ENCODE measurements around the gene ROMO1. TPM values are rescaled to one million over a fixed set of nuclear protein-coding genes. Genes with fewer than 3 reads are reported as not detected.
A peak's percentile ranks its signal among the peaks of the same experiment; 100 is the strongest.

ROMO1 gene
- total and polyA plus RNA-seq, 3 experiments from 2014 or later: 108 to 358 (median 117) TPM

- Histone ChIP-seq H3K27me3 (ENCODE audit: insufficient read depth, low read length, poor library complexity, severe bottlenecking) (no peaks in the 10 kb centered on the region), H3K36me3 (ENCODE audit: insufficient read depth, low read length) (peaks cover 84% of the 10 kb centered on the region), H3K4me1 (ENCODE audit: insufficient read depth, low read length) (peaks cover 22% of the 10 kb centered on the region), H3K9me3 (ENCODE audit: low read length) (no peaks in the 10 kb centered on the region), H3K27ac (ENCODE audit: low read depth, low read length) (no peak overlapping the region), H3K4me3 (ENCODE audit: low read length) (no peak overlapping the region)
- H3K36me3 Mint-ChIP-seq: peaks cover 12 to 89% (median 21%) of the 10 kb centered on the region in 3 donors
- H3K27me3 Mint-ChIP-seq: no peaks in the 10 kb centered on the region
- H3K4me3 Mint-ChIP-seq: no peak overlapping the region
- no peaks in the 10 kb centered on the region for H3K9me3 Mint-ChIP-seq
- DNase-seq: no peak
- H3K27ac Mint-ChIP-seq: peak overlapping the region in 2 of 8 donors; percentile 7 to 31
- H3K4me1 Mint-ChIP-seq: peaks cover 48 to 65% (median 61%) of the 10 kb centered on the region in 3 donors
- ChIA-PET CTCF (interaction anchor here (1.7 kb wide), 1 partner anchor 50 kb away, joined by 4 read pairs; no protein-coding TSS in a partner anchor), POLR2A (interaction anchor here (0.6 to 0.9 kb wide), 2 partner anchors 15 to 21 kb away, joined by 3 read pairs; partner anchors contain the start of gene RBM39)
Observed at GRCh38 chr20:35726842-35727711, 27.9 kb downstream of the ROMO1 start.

- no peak for DNase-seq
- Mint-ChIP-seq H3K4me1 (peaks cover 56 to 71% (median 71%) of the 10 kb centered on the region in 3 donors), H3K9me3 (no peaks in the 10 kb centered on the region), H3K27me3 (peaks cover 0 to 3% of the 10 kb centered on the region in 2 donors), H3K36me3 (peaks cover 12 to 89% (median 27%) of the 10 kb centered on the region in 3 donors), H3K27ac (peak overlapping the region in 2 of 8 donors; percentile 39 to 73), H3K4me3 (peak overlapping the region in 1 of 7 donors; percentile 24)
- Histone ChIP-seq H3K9me3 (ENCODE audit: low read length) (no peaks in the 10 kb centered on the region), H3K36me3 (ENCODE audit: insufficient read depth, low read length) (peaks cover 90% of the 10 kb centered on the region), H3K4me1 (ENCODE audit: insufficient read depth, low read length) (peaks cover 44% of the 10 kb centered on the region), H3K4me3 (ENCODE audit: low read length) (no peak overlapping the region), H3K27me3 (ENCODE audit: insufficient read depth, low read length, poor library complexity, severe bottlenecking) (no peaks in the 10 kb centered on the region), H3K27ac (ENCODE audit: low read depth, low read length) (no peak overlapping the region)
- ChIA-PET POLR2A (interaction anchor here (2.2 kb wide), 1 partner anchor 13 kb away, joined by 7 read pairs; the partner anchor contains the start of gene RBM39), CTCF (interaction anchor here (0.9 to 1.9 kb wide), 2 partner anchors 13 to 18 kb away, joined by 3 to 7 read pairs; partner anchors contain the start of gene RBM39)
Observed at GRCh38 chr20:35729283-35729807, 30.1 kb downstream of the ROMO1 start.

- Mint-ChIP-seq H3K27me3 (peaks cover 0 to 3% of the 10 kb centered on the region in 2 donors), H3K4me1 (peaks cover 60 to 72% (median 71%) of the 10 kb centered on the region in 3 donors), H3K4me3 (peak overlapping the region in 4 of 7 donors; percentile 38 to 57 (median 44)), H3K27ac (peak overlapping the region in 4 of 8 donors; percentile 39 to 73 (median 62)), H3K9me3 (no peaks in the 10 kb centered on the region), H3K36me3 (peaks cover 9 to 89% (median 26%) of the 10 kb centered on the region in 3 donors)
- no peaks in the 10 kb centered on the region for H3K9me3 ChIP-seq (ENCODE audit: low read length)
- no peaks in the 10 kb centered on the region for H3K27me3 ChIP-seq (ENCODE audit: insufficient read depth, low read length, poor library complexity, severe bottlenecking)
- no peak overlapping the region for H3K27ac ChIP-seq (ENCODE audit: low read depth, low read length)
- no peak overlapping the region for H3K4me3 ChIP-seq (ENCODE audit: low read length)
- POLR2A ChIA-PET: interaction anchor here (2.2 kb wide), 1 partner anchor 12 kb away, joined by 7 read pairs; the partner anchor contains the start of gene RBM39
- H3K36me3 ChIP-seq (ENCODE audit: insufficient read depth, low read length): peaks cover 89% of the 10 kb centered on the region
- CTCF ChIA-PET: interaction anchor here (1.1 to 1.9 kb wide), 2 partner anchors 10 to 12 kb away, joined by 4 to 7 read pairs; partner anchors contain the start of gene RBM39
- peaks cover 51% of the 10 kb centered on the region for H3K4me1 ChIP-seq (ENCODE audit: insufficient read depth, low read length)
- no peak for DNase-seq
Observed at GRCh38 chr20:35729836-35730582, 30.8 kb downstream of the ROMO1 start.

- no peak for DNase-seq
- POLR2A ChIA-PET: interaction anchor here (0.6 to 2.2 kb wide), 3 partner anchors 8 to 23 kb away, joined by 3 to 7 read pairs (median 3); partner anchors contain the start of gene RBM39
- peaks cover 62 to 75% (median 75%) of the 10 kb centered on the region in 3 donors for H3K4me1 Mint-ChIP-seq
- no peaks in the 10 kb centered on the region for H3K9me3 Mint-ChIP-seq
- H3K36me3 Mint-ChIP-seq: peaks cover 5 to 89% (median 25%) of the 10 kb centered on the region in 3 donors
- peak overlapping the region in 3 of 7 donors; percentile 41 to 57 (median 51) for H3K4me3 Mint-ChIP-seq
- no peaks in the 10 kb centered on the region for H3K9me3 ChIP-seq (ENCODE audit: low read length)
- peaks cover 90% of the 10 kb centered on the region for H3K36me3 ChIP-seq (ENCODE audit: insufficient read depth, low read length)
- H3K27ac ChIP-seq (ENCODE audit: low read depth, low read length): no peak overlapping the region
- H3K4me1 ChIP-seq (ENCODE audit: insufficient read depth, low read length): peaks cover 59% of the 10 kb centered on the region
- CTCF ChIA-PET: interaction anchor here (1.1 to 1.9 kb wide), 2 partner anchors 9 to 11 kb away, joined by 4 to 7 read pairs; partner anchors contain the start of gene RBM39
- no peak overlapping the region for H3K27ac Mint-ChIP-seq
- H3K27me3 ChIP-seq (ENCODE audit: insufficient read depth, low read length, poor library complexity, severe bottlenecking): no peaks in the 10 kb centered on the region
- no peak overlapping the region for H3K4me3 ChIP-seq (ENCODE audit: low read length)
- H3K27me3 Mint-ChIP-seq: peaks cover 0 to 3% of the 10 kb centered on the region in 2 donors
Observed at GRCh38 chr20:35730583-35731468, 31.6 kb downstream of the ROMO1 start.

GRCh38 chr20:35731469-35731788, 32.2 kb downstream of the ROMO1 start:
- ChIA-PET POLR2A (interaction anchor here (0.6 to 2.2 kb wide), 3 partner anchors 9 to 24 kb away, joined by 3 to 7 read pairs (median 3); partner anchors contain the start of gene RBM39), CTCF (interaction anchor here (1.1 kb wide), 1 partner anchor 8 kb away, joined by 4 read pairs; no protein-coding TSS in a partner anchor)
- Mint-ChIP-seq H3K36me3 (peaks cover 10 to 91% (median 22%) of the 10 kb centered on the region in 3 donors), H3K4me3 (peak overlapping the region in 3 of 7 donors; percentile 39 to 75 (median 51)), H3K9me3 (no peaks in the 10 kb centered on the region), H3K27me3 (peaks cover 0 to 3% of the 10 kb centered on the region in 2 donors), H3K4me1 (peaks cover 64 to 80% (median 78%) of the 10 kb centered on the region in 3 donors), H3K27ac (peak overlapping the region in 3 of 8 donors; percentile 49 to 96 (median 68))
- Histone ChIP-seq H3K27me3 (ENCODE audit: insufficient read depth, low read length, poor library complexity, severe bottlenecking) (no peaks in the 10 kb centered on the region), H3K36me3 (ENCODE audit: insufficient read depth, low read length) (peaks cover 90% of the 10 kb centered on the region), H3K4me3 (ENCODE audit: low read length) (no peak overlapping the region), H3K9me3 (ENCODE audit: low read length) (no peaks in the 10 kb centered on the region), H3K27ac (ENCODE audit: low read depth, low read length) (no peak overlapping the region), H3K4me1 (ENCODE audit: insufficient read depth, low read length) (peaks cover 65% of the 10 kb centered on the region)
- DNase-seq: no peak

GRCh38 chr20:35731862-35732643, 32.8 kb downstream of the ROMO1 start:
- H3K27ac Mint-ChIP-seq: peak overlapping the region in 6 of 8 donors; percentile 12 to 96 (median 58)
- H3K9me3 Mint-ChIP-seq: no peaks in the 10 kb centered on the region
- CTCF ChIA-PET: no interaction called here

More at GRCh38 chr20:35731862-35732643, 32.8 kb downstream of the ROMO1 start:
- Histone ChIP-seq H3K27me3 (ENCODE audit: insufficient read depth, low read length, poor library complexity, severe bottlenecking) (no peaks in the 10 kb centered on the region), H3K4me1 (ENCODE audit: insufficient read depth, low read length) (peaks cover 70% of the 10 kb centered on the region), H3K36me3 (ENCODE audit: insufficient read depth, low read length) (peaks cover 86% of the 10 kb centered on the region), H3K27ac (ENCODE audit: low read depth, low read length) (no peak overlapping the region), H3K4me3 (ENCODE audit: low read length) (no peak overlapping the region), H3K9me3 (ENCODE audit: low read length) (no peaks in the 10 kb centered on the region)
- H3K36me3 Mint-ChIP-seq: peaks cover 10 to 86% (median 22%) of the 10 kb centered on the region in 3 donors
- peaks cover 64 to 77% (median 75%) of the 10 kb centered on the region in 3 donors for H3K4me1 Mint-ChIP-seq
- peaks cover 0 to 3% of the 10 kb centered on the region in 2 donors for H3K27me3 Mint-ChIP-seq
- POLR2A ChIA-PET: no interaction called here
- no peak for DNase-seq
- peak overlapping the region; percentile 12 to 75 (median 34) for H3K4me3 Mint-ChIP-seq
